Measurements from ENCODE around the gene PRRC1.

PRRC1 gene

DNA sequence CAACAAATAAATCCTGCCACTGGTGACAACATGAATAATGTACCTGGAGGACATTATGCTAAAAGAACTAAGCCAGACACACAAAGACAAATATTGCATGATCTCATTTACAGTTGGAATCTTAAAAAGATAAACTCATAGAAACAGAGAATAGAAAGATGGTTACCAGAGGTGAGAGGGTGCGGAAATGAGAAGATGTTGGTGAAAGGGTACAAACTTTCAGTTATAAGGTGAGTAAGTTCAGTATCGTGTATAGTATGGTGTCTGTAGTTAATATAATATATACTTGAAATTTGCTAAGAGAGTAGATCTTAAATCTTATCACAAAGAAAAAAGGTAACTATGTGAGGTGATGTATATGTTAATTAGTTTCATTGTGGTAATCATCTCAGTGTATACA is 63.3 kb downstream of the PRRC1 start:
- Histone ChIP-seq H3K4me1 (ENCODE audit: control insufficient read depth, insufficient read depth, low read length, unreplicated experiment) (peaks cover 6% of the 10 kb centered on the region), H3K36me3 (ENCODE audit: insufficient read depth, low read length) (no peaks in the 10 kb centered on the region), H3K79me2 (ENCODE audit: control insufficient read depth, insufficient read depth, low read length, unreplicated experiment) (no peaks in the 10 kb centered on the region), H3K4me3 (ENCODE audit: low read depth, low read length) (no peak overlapping the region), H3K27ac (ENCODE audit: low read depth, low read length) (no peak overlapping the region), H3K27me3 (ENCODE audit: insufficient read depth, low read length) (no peaks in the 10 kb centered on the region), H2AFZ (ENCODE audit: low read length, unreplicated experiment) (no peak overlapping the region)

DNA sequence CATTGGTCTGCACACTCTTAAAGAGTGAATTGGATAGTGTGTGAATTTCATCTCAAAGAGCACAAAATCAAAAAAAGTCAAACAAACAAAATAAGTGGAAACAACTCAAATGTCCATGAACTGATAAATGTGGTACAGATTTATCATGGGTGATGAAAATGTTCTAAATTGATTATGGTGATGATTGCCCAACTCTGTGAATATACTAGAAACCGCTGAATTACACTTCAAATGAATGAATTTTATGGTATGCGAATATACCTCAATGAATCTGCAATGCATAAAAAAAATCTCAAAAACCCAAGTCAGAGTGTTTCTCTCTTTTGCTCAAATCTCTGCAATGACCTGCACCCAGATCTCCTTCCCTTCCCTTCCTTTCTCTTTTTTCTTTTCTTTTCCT is 64.0 kb downstream of the PRRC1 start:
- H3K4me3 ChIP-seq (ENCODE audit: low read depth, low read length): no peak overlapping the region
- H2AFZ ChIP-seq (ENCODE audit: low read length, unreplicated experiment): no peak overlapping the region
- no peak overlapping the region for H3K27ac ChIP-seq (ENCODE audit: low read depth, low read length)
- no peaks in the 10 kb centered on the region for H3K27me3 ChIP-seq (ENCODE audit: insufficient read depth, low read length)
- H3K36me3 ChIP-seq (ENCODE audit: insufficient read depth, low read length): no peaks in the 10 kb centered on the region
- no peaks in the 10 kb centered on the region for H3K79me2 ChIP-seq (ENCODE audit: control insufficient read depth, insufficient read depth, low read length, unreplicated experiment)
- peaks cover 6% of the 10 kb centered on the region for H3K4me1 ChIP-seq (ENCODE audit: control insufficient read depth, insufficient read depth, low read length, unreplicated experiment)

DNA sequence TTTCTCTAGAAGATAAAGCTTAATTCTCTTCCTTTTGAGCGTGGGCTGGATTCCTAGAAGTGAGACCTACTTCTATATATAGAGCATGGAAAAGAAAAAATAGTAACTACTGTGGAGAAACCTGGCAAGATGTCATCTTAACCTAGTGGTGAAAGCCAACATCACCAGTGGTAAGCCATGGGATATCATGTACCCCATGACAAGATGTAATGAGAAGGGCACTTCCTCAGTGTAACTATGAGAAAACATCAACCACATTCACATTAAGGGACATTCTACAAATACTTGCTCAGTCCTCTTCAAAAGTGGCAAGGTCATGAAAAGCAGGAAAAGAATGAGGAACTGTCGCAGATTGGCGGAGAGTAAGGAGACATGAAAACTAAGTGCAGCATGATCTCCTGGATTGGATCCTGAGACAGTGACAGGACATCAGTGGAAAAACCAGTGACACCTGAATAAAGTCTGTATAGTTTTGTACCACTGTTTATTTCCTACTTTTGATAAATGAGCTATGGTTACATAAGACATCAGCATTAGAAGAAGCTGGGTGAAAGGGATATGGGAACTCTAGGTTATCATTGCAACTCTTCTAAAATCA is 65.4 kb downstream of the PRRC1 start:
- no peak overlapping the region for H2AFZ ChIP-seq (ENCODE audit: low read length, unreplicated experiment)
- no peak overlapping the region for H3K4me3 ChIP-seq (ENCODE audit: low read depth, low read length)
- no peaks in the 10 kb centered on the region for H3K4me1 ChIP-seq (ENCODE audit: control insufficient read depth, insufficient read depth, low read length, unreplicated experiment)
- no peak overlapping the region for H3K27ac ChIP-seq (ENCODE audit: low read depth, low read length)
- H3K27me3 ChIP-seq (ENCODE audit: insufficient read depth, low read length): no peaks in the 10 kb centered on the region
- H3K36me3 ChIP-seq (ENCODE audit: insufficient read depth, low read length): no peaks in the 10 kb centered on the region
- no peaks in the 10 kb centered on the region for H3K79me2 ChIP-seq (ENCODE audit: control insufficient read depth, insufficient read depth, low read length, unreplicated experiment)

DNA sequence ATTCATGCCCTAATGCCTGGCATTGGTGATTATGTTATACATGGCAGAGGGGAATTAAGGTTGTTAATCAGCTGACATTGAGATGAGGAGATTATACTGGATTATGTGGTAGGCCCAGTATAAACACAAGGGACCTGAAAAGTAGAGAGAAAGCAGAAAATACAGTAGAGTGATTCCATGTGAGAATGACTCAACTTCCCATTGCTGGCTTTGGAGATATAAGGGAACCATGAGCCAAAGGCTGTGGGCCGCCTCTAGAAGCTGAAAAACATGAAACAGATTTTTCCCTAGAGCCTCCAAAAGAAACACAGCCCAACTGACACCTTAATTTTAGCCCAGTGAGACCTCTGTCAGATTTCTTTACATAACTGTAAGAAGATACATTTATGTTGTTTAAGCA is 66.4 kb downstream of the PRRC1 start:
- no peak overlapping the region for H3K27ac ChIP-seq (ENCODE audit: low read depth, low read length)
- H2AFZ ChIP-seq (ENCODE audit: low read length, unreplicated experiment): no peak overlapping the region
- no peaks in the 10 kb centered on the region for H3K4me1 ChIP-seq (ENCODE audit: control insufficient read depth, insufficient read depth, low read length, unreplicated experiment)
- H3K27me3 ChIP-seq (ENCODE audit: insufficient read depth, low read length): no peaks in the 10 kb centered on the region
- no peak overlapping the region for H3K4me3 ChIP-seq (ENCODE audit: low read depth, low read length)
- no peaks in the 10 kb centered on the region for H3K79me2 ChIP-seq (ENCODE audit: control insufficient read depth, insufficient read depth, low read length, unreplicated experiment)
- H3K36me3 ChIP-seq (ENCODE audit: insufficient read depth, low read length): no peaks in the 10 kb centered on the region

DNA sequence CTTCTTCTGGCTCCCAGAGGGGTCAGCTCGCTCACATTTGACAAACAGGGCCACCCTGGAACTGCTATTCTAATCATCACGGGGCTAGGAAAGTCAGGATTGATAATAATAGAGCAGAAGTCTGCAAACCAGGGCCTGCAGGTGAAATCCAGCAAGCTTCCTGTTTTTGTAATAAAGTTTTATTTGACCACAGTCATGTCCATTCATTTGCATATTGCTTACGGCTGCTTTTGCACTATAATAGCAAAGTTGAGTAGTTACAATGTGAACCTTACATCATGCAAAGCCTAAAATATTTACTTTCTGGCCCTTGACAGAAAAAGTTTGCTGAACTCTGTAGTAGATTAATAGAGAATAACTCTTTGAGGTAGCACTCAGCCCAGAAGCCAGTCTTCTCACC is 68.2 kb downstream of the PRRC1 start:
- no peak overlapping the region for H3K27ac ChIP-seq (ENCODE audit: low read depth, low read length)
- no peak overlapping the region for H3K4me3 ChIP-seq (ENCODE audit: low read depth, low read length)
- no peaks in the 10 kb centered on the region for H3K4me1 ChIP-seq (ENCODE audit: control insufficient read depth, insufficient read depth, low read length, unreplicated experiment)
- peaks cover 5% of the 10 kb centered on the region; the same call in 1 of the 2 replicates for H3K27me3 ChIP-seq (ENCODE audit: insufficient read depth, low read length)
- no peaks in the 10 kb centered on the region for H3K36me3 ChIP-seq (ENCODE audit: insufficient read depth, low read length)
- no peaks in the 10 kb centered on the region for H3K79me2 ChIP-seq (ENCODE audit: control insufficient read depth, insufficient read depth, low read length, unreplicated experiment)
- no peak overlapping the region for H2AFZ ChIP-seq (ENCODE audit: low read length, unreplicated experiment)

DNA sequence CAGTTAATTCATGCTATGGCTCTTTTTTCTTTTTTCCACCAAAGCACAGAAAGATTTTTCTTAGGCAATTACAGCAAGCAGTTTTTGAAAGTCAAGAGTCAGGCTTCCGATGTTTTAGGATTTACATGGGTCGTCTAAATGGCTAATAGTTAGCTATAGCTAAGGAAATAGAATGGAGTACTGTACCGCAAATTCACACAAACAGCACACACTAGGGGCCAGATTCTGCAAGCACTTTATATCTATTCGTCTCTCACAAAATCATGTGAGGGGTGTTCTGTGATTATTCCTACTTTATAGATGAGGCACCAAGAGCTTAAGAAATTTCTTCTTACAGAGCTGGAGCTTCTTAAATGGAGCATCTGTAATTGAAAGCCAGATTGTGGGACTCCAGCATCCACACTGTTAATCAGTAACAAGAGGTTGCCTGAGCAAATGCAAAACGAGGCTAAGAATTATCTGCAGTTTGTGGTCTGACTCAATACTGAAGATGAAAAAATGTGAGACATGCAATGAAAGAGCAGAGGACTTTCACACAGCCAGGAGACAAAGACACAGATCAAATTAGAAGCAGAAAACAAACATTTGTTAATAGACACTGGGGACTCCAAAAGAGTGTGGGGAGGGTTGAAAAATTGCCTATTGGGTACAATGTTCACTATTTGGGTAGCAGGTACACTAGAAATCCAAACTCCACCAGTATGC is 68.8 kb downstream of the PRRC1 start:
- Histone ChIP-seq H3K4me1 (ENCODE audit: control insufficient read depth, insufficient read depth, low read length, unreplicated experiment) (no peaks in the 10 kb centered on the region), H3K79me2 (ENCODE audit: control insufficient read depth, insufficient read depth, low read length, unreplicated experiment) (no peaks in the 10 kb centered on the region), H3K27ac (ENCODE audit: low read depth, low read length) (no peak overlapping the region), H3K36me3 (ENCODE audit: insufficient read depth, low read length) (no peaks in the 10 kb centered on the region), H3K27me3 (ENCODE audit: insufficient read depth, low read length) (peaks cover 5% of the 10 kb centered on the region; the same call in 1 of the 2 replicates), H3K4me3 (ENCODE audit: low read depth, low read length) (no peak overlapping the region), H2AFZ (ENCODE audit: low read length, unreplicated experiment) (no peak overlapping the region)

DNA sequence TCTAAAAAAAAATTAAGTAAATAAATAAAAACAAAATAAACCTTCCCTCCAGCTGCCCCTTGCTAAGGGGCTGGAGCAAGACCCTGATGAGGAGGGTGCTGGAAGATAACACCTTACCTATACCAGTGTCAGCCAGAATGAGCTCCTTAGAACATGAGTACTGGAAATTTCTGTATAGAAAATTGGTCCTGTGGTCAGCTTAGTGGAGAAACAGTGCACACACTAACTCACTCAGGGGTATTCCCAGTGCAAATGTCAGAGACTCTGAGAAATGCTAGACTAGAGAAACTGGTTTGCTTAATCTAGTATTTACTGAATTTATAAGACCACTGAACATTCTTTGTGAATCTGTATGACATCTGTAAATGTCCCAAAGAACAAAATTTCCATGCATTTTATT is 69.4 kb downstream of the PRRC1 start:
- no peak overlapping the region for H3K27ac ChIP-seq (ENCODE audit: low read depth, low read length)

DNA sequence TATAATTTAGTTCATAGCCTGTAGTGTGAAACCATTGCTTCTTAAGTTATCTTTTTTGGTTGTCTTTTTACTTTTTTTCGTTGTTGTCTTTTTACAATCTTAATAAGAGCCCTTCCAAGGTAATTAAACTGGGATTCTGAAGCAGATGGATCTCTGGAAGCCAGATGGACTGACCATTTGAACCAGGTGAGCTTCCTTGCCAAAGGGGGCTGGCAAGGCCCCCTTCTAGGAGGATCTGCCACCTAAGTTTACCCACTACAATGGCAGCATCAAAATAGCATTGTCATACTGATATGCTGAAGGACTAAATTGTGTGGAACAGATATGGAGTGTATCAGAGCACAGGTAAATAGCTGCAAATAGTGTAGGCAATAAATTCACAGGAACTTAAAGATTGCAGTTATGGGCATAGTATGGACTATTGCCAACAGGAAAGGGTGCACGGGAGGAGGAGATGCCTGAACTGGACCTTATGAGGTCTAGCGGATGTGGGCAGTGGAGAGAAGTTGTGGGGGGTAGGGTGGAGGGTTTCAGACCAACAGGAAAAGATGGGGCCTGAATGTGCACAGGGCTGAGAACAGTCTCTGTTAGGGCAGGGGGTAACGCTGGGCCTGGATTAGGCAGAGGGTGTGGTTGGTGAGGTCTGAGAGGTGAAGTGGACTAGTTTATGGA is 69.9 kb downstream of the PRRC1 start:
- Histone ChIP-seq H3K27me3 (ENCODE audit: insufficient read depth, low read length) (peaks cover 5% of the 10 kb centered on the region; the same call in 1 of the 2 replicates), H3K4me3 (ENCODE audit: low read depth, low read length) (no peak overlapping the region), H3K36me3 (ENCODE audit: insufficient read depth, low read length) (no peaks in the 10 kb centered on the region), H3K27ac (ENCODE audit: low read depth, low read length) (no peak overlapping the region), H2AFZ (ENCODE audit: low read length, unreplicated experiment) (no peak overlapping the region), H3K79me2 (ENCODE audit: control insufficient read depth, insufficient read depth, low read length, unreplicated experiment) (no peaks in the 10 kb centered on the region), H3K4me1 (ENCODE audit: control insufficient read depth, insufficient read depth, low read length, unreplicated experiment) (no peaks in the 10 kb centered on the region)

More for the DNA sequence above, 69.4 kb downstream of the PRRC1 start:
- H3K27me3 ChIP-seq (ENCODE audit: insufficient read depth, low read length): peaks cover 5% of the 10 kb centered on the region; the same call in 1 of the 2 replicates
- H3K36me3 ChIP-seq (ENCODE audit: insufficient read depth, low read length): no peaks in the 10 kb centered on the region
- no peak overlapping the region for H3K4me3 ChIP-seq (ENCODE audit: low read depth, low read length)
- H3K4me1 ChIP-seq (ENCODE audit: control insufficient read depth, insufficient read depth, low read length, unreplicated experiment): no peaks in the 10 kb centered on the region
- H2AFZ ChIP-seq (ENCODE audit: low read length, unreplicated experiment): no peak overlapping the region
- H3K79me2 ChIP-seq (ENCODE audit: control insufficient read depth, insufficient read depth, low read length, unreplicated experiment): no peaks in the 10 kb centered on the region

DNA sequence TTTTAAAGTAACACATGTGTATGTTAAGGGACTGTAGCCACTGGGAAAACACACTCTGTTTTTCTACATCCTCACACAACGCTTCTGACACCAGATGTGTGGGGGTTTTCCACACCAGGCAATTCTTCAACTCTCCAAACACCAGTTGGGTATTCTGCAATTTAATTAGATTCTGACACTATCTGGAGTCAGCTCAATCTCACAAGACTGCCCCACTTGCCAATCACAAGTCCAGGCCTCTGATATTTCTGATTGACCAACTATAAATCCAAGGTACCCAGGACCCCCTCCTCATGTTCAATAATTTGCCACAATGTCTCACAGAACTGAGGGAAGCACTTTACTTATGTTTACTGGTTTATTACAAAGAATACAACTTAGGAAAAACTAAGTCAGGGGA is 70.9 kb downstream of the PRRC1 start:
- Histone ChIP-seq H3K27ac (ENCODE audit: low read depth, low read length) (no peak overlapping the region), H3K27me3 (ENCODE audit: insufficient read depth, low read length) (peaks cover 5% of the 10 kb centered on the region; the same call in 1 of the 2 replicates), H3K4me1 (ENCODE audit: control insufficient read depth, insufficient read depth, low read length, unreplicated experiment) (no peaks in the 10 kb centered on the region), H3K79me2 (ENCODE audit: control insufficient read depth, insufficient read depth, low read length, unreplicated experiment) (no peaks in the 10 kb centered on the region), H3K36me3 (ENCODE audit: insufficient read depth, low read length) (no peaks in the 10 kb centered on the region), H3K4me3 (ENCODE audit: low read depth, low read length) (no peak overlapping the region), H2AFZ (ENCODE audit: low read length, unreplicated experiment) (no peak overlapping the region)

DNA sequence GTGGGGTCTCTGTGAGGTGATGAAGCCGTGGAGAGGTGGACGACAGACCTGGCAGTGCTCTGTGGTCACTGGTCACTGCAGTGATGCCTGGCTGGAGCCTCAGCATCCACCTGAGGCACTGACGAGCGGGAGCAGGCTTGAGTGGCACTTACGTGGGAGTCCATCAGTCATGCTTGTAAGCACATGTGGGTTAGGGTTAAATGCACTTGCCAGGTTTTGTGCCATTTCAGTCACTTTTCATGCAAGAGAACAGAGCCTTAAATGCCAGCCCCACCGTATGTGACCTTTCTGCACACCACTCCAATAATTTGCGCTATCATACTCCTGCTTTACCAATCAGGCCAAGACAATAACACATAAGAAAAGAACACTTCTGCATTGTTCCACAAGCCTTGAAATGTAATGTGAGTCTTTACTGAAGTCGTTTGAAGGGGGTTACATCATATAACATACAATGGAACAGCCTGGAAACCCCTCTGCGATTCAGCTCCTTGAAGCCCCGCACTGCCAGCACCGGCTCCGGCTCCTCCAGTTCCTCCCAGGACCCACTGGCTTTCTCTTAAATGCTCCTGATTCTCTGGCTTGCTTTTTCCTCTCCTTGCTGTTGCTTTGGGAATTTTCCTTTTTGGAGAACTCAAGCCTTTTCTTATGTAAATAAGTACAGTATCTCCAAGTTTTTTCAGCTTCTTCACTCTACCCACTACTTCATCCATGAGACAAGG is 72.0 kb downstream of the PRRC1 start:
- Histone ChIP-seq H3K27ac (ENCODE audit: low read depth, low read length) (no peak overlapping the region), H3K4me1 (ENCODE audit: control insufficient read depth, insufficient read depth, low read length, unreplicated experiment) (no peaks in the 10 kb centered on the region), H3K27me3 (ENCODE audit: insufficient read depth, low read length) (peaks cover 5% of the 10 kb centered on the region; the same call in 1 of the 2 replicates), H2AFZ (ENCODE audit: low read length, unreplicated experiment) (no peak overlapping the region), H3K36me3 (ENCODE audit: insufficient read depth, low read length) (no peaks in the 10 kb centered on the region), H3K79me2 (ENCODE audit: control insufficient read depth, insufficient read depth, low read length, unreplicated experiment) (no peaks in the 10 kb centered on the region), H3K4me3 (ENCODE audit: low read depth, low read length) (no peak overlapping the region)

Data from ACC112 (cell line).